Nephron progenitor cell (in vitro differentiated cells): ENCODE results near the gene ALDOA.
A peak's percentile ranks its signal among the peaks of the same experiment; 100 is the strongest.

Experiments used
- DNase-seq: peaks from one replicate; pipeline ENCODE4 v3.0.0; 2021
- H3K27ac Mint-ChIP-seq: 2 replicates; pipeline ENCODE4 v1.8.0; 2021; ENCODE audit warnings: mild to moderate bottlenecking, moderate library complexity, mixed read lengths
- H3K27me3 Mint-ChIP-seq: 2 replicates; pipeline ENCODE4 v1.8.0; 2021; ENCODE audit warnings: mild to moderate bottlenecking, low read depth, mixed read lengths; ENCODE audit not compliant: poor library complexity
- H3K36me3 Mint-ChIP-seq: 2 replicates; pipeline ENCODE4 v1.8.0; 2021; ENCODE audit warnings: low read depth, mixed read lengths
- H3K4me1 Mint-ChIP-seq: 2 replicates; pipeline ENCODE4 v1.8.0; 2021; ENCODE audit warnings: mixed read lengths
- H3K4me3 Mint-ChIP-seq: 2 replicates; pipeline ENCODE4 v1.8.0; 2021; ENCODE audit warnings: mild to moderate bottlenecking, moderate library complexity, mixed read lengths
- H3K9me3 Mint-ChIP-seq: 2 replicates; pipeline ENCODE4 v1.8.0; 2021; ENCODE audit warnings: mild to moderate bottlenecking, moderate library complexity, mixed read lengths
- TF ChIP-seq, protein P1 (sequence below): fragments of 200-600 bp; sonication (generic); IDR thresholded peaks from 2 replicates; pipeline ENCODE4 v1.5.0; 2021; ENCODE audit warnings: antibody characterized with exemption

ALDOA gene

DNA sequence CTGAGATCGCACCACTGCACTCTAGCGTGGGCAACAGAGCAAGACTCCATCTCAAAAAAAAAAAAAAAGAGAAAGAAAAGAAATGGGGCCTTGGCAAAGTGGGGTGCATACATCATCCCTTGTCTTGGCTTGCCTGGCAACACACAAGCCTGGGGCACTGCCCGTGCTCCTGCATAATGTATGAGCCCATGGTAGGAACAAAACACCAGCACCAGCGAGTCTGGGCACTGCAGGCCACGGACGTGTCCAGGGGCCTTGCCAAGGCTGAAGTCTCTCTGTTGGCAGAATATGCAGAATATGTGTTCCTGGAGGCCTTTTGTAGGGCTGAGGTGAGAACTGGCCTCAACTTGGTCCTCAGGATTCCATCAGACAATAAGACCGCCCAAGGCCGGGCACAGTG, 15.7 kb upstream of the ALDOA start:
- Mint-ChIP-seq H3K27me3 (peaks cover 10% of the 10 kb centered on the region), H3K36me3 (no peaks in the 10 kb centered on the region), H3K27ac (no peak overlapping the region), H3K4me3 (no peak overlapping the region), H3K4me1 (peaks cover 40% of the 10 kb centered on the region), H3K9me3 (no peaks in the 10 kb centered on the region)
- DNase-seq: no peak
- TF ChIP-seq, protein P1, sequence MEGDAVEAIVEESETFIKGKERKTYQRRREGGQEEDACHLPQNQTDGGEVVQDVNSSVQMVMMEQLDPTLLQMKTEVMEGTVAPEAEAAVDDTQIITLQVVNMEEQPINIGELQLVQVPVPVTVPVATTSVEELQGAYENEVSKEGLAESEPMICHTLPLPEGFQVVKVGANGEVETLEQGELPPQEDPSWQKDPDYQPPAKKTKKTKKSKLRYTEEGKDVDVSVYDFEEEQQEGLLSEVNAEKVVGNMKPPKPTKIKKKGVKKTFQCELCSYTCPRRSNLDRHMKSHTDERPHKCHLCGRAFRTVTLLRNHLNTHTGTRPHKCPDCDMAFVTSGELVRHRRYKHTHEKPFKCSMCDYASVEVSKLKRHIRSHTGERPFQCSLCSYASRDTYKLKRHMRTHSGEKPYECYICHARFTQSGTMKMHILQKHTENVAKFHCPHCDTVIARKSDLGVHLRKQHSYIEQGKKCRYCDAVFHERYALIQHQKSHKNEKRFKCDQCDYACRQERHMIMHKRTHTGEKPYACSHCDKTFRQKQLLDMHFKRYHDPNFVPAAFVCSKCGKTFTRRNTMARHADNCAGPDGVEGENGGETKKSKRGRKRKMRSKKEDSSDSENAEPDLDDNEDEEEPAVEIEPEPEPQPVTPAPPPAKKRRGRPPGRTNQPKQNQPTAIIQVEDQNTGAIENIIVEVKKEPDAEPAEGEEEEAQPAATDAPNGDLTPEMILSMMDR: no peak

GRCh38 chr16:30051518-30051917, 14.0 kb upstream of the ALDOA start:
- DNase-seq: no peak
- H3K27me3 Mint-ChIP-seq: peaks cover 7% of the 10 kb centered on the region
- TF ChIP-seq, protein P1: no peak
- H3K4me1 Mint-ChIP-seq: peaks cover 48% of the 10 kb centered on the region
- H3K36me3 Mint-ChIP-seq: no peaks in the 10 kb centered on the region
- no peaks in the 10 kb centered on the region for H3K9me3 Mint-ChIP-seq
- H3K27ac Mint-ChIP-seq: no peak overlapping the region
- H3K4me3 Mint-ChIP-seq: peak overlapping the region; percentile 43

- peaks cover 7% of the 10 kb centered on the region for H3K27me3 Mint-ChIP-seq
- peak overlapping the region; percentile 29 for H3K27ac Mint-ChIP-seq
- TF ChIP-seq, protein P1: no peak
Observed at GRCh38 chr16:30052671-30053372, 12.7 kb upstream of the ALDOA start.

DNA sequence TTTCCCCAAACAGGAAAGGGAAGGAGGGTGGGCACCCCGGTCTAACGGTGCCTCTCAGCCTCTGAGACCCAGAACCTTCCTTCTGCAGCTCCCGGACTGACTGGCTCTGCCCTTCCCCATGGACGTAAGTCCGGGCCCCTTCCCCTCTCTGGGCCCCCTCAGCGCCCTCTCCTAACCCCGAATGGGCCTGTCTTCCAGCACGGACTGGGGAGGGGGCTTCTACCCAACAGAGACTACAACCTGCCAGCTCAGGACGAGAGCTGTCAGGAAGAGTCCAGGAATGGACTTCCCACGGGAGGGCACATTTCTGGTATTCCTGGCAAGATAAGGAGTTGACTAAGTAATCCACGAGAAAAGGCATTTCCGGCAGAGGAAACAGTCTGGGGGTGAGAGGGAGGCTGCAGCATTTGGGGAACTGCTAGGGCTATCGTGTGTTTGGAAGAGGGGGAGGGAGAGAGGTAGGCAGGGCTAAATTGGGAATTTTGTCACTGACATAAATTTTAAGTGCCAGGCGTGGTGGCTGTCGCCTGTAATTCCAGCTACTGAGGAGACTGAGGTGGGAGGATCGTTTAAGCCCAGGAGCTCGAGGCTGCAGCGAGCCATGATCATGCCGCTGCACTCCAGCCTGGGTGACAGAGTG, 12.1 kb upstream of the ALDOA start:
- Mint-ChIP-seq H3K27ac (no peak overlapping the region), H3K4me3 (peak overlapping the region; percentile 85), H3K36me3 (peaks cover under 1% of the 10 kb centered on the region), H3K9me3 (no peaks in the 10 kb centered on the region), H3K4me1 (peaks cover 58% of the 10 kb centered on the region), H3K27me3 (peaks cover 7% of the 10 kb centered on the region)
- TF ChIP-seq, protein P1: no peak
- DNase-seq: peak; percentile 24

More at GRCh38 chr16:30052671-30053372, 12.7 kb upstream of the ALDOA start:
- peak; percentile 96 for DNase-seq
- Mint-ChIP-seq H3K9me3 (no peaks in the 10 kb centered on the region), H3K4me1 (peaks cover 57% of the 10 kb centered on the region), H3K4me3 (peak overlapping the region; percentile 85), H3K36me3 (no peaks in the 10 kb centered on the region)

GRCh38 chr16:30054451-30054850, 11.1 kb upstream of the ALDOA start:
- Mint-ChIP-seq H3K36me3 (peaks cover 5% of the 10 kb centered on the region), H3K27me3 (peaks cover 7% of the 10 kb centered on the region), H3K4me3 (peak overlapping the region; percentile 80), H3K27ac (no peak overlapping the region), H3K9me3 (no peaks in the 10 kb centered on the region), H3K4me1 (peaks cover 57% of the 10 kb centered on the region)
- no peak for DNase-seq
- TF ChIP-seq, protein P1: no peak
